Measurements from ENCODE around the gene PLXDC1.
A peak's percentile ranks its signal among the peaks of the same experiment; 100 is the strongest.
"Not testable (repeated sequence)": the region's sequence is repeated elsewhere in the genome, so short reads cannot be mapped to it uniquely, and the experiment has no call there.

Gene PLXDC1

DNA sequence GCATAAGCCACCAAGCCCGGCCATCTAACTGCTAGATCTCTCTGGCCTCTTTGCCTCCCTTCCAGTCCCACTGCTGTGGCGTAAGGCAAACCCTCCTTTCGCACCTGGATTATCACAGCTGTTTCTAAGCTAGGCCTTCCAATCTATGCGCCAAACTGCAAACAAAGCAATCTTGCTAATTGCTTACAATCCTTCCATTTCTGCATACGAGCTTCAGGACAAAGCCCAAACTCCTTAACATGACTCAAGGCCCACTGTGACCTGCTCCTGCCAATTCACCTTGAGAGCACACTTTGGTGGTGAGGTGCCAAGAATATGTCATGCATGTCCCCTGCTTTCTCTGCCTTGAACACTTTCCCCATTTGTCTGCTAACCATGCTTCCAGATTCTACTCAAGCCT lies 20.5 kb upstream of the PLXDC1 start:
- H3K27ac Mint-ChIP-seq = no peak overlapping the region
- TF ChIP-seq, protein P1, sequence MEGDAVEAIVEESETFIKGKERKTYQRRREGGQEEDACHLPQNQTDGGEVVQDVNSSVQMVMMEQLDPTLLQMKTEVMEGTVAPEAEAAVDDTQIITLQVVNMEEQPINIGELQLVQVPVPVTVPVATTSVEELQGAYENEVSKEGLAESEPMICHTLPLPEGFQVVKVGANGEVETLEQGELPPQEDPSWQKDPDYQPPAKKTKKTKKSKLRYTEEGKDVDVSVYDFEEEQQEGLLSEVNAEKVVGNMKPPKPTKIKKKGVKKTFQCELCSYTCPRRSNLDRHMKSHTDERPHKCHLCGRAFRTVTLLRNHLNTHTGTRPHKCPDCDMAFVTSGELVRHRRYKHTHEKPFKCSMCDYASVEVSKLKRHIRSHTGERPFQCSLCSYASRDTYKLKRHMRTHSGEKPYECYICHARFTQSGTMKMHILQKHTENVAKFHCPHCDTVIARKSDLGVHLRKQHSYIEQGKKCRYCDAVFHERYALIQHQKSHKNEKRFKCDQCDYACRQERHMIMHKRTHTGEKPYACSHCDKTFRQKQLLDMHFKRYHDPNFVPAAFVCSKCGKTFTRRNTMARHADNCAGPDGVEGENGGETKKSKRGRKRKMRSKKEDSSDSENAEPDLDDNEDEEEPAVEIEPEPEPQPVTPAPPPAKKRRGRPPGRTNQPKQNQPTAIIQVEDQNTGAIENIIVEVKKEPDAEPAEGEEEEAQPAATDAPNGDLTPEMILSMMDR (IDR thresholded peaks at IDR 0.05; ENCODE audit: unreplicated experiment in 3 of 3) = no peak
- H3K4me1 Mint-ChIP-seq = peaks cover 6% of the 10 kb centered on the region
- peaks cover 9% of the 10 kb centered on the region for H3K36me3 Mint-ChIP-seq (ENCODE audit: low read depth)
- no peak overlapping the region for H3K4me3 Mint-ChIP-seq
- peaks cover 11% of the 10 kb centered on the region for H3K27me3 Mint-ChIP-seq (ENCODE audit: low read depth)
- H3K9me3 Mint-ChIP-seq = no peaks in the 10 kb centered on the region

DNA sequence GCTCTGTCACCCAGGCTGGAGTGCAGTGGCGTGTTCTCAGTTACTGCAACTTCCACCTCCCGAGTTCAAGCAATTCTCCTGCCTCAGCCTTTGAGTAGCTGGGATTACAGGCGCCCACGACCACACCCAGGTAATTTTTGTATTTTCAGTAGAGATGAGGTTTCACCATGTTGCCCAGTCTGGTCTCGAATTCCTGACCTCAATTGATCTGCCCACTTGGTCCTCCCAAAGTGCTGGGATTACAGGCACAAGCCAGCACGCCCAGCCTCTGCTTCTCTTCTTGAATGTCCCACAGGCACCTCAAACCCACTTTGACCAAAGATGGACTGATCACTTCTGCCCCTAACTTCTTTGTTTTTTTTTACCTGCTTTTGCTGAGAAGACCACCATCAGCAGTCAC lies 19.1 kb upstream of the PLXDC1 start:
- H3K4me3 Mint-ChIP-seq = no peak overlapping the region

DNA sequence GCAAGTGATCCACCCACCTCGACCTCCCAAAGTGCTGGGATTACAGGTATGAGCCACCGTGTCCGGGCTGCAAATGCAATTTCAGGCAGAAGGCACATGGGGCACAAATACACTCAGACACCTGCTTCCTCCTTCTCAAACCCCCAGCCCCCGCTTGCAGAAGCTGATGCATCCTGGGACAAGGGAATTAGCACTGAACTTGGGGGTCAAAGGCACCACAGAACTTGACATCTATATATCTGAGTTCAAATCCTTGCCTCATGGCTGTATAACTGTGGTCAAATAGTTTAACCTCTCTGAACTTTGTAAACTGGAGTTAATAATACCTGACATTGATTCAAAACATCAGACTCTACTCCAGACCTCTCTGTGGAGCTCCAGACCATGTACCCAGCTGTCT lies 18.7 kb upstream of the PLXDC1 start:
- H3K4me3 Mint-ChIP-seq = no peak overlapping the region
- H3K9me3 Mint-ChIP-seq = no peaks in the 10 kb centered on the region
- peaks cover 11% of the 10 kb centered on the region for H3K4me1 Mint-ChIP-seq
- H3K27ac Mint-ChIP-seq = no peak overlapping the region
- peaks cover 26% of the 10 kb centered on the region for H3K27me3 Mint-ChIP-seq (ENCODE audit: low read depth)
- TF ChIP-seq, protein P1 (IDR thresholded peaks at IDR 0.05; ENCODE audit: unreplicated experiment in 3 of 3) = no peak
- H3K36me3 Mint-ChIP-seq (ENCODE audit: low read depth) = no peaks in the 10 kb centered on the region

More for the DNA sequence above, 19.1 kb upstream of the PLXDC1 start:
- H3K27me3 Mint-ChIP-seq (ENCODE audit: low read depth) = peaks cover 24% of the 10 kb centered on the region
- H3K9me3 Mint-ChIP-seq = no peaks in the 10 kb centered on the region
- TF ChIP-seq, protein P1 (IDR thresholded peaks at IDR 0.05; ENCODE audit: unreplicated experiment in 3 of 3) = no peak
- peaks cover 10% of the 10 kb centered on the region for H3K4me1 Mint-ChIP-seq
- no peaks in the 10 kb centered on the region for H3K36me3 Mint-ChIP-seq (ENCODE audit: low read depth)
- H3K27ac Mint-ChIP-seq = no peak overlapping the region

DNA sequence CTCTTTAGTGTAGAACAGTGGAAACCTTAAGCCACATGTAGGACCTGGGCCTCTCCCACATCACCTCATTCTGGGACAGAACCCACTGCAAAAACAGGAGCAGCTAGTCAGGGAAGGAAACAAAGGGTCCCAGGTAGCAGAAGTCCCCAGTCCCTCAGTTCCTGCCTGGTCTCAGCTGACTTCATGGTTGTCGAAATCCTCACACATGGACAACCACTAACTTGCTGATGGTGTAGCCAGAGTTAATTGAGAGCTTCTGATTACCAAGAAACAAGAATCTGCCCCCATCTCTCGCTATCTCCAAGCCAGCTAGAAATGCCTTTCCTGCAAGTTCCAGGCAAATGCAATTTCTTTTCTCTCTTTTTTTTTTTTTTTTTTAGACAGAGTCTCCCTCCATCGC lies 18.1 kb upstream of the PLXDC1 start:
- no peaks in the 10 kb centered on the region for H3K9me3 Mint-ChIP-seq
- H3K4me1 Mint-ChIP-seq = peaks cover 17% of the 10 kb centered on the region
- H3K4me3 Mint-ChIP-seq = no peak overlapping the region
- H3K27ac Mint-ChIP-seq = no peak overlapping the region
- H3K36me3 Mint-ChIP-seq (ENCODE audit: low read depth) = no peaks in the 10 kb centered on the region
- H3K27me3 Mint-ChIP-seq (ENCODE audit: low read depth) = peaks cover 32% of the 10 kb centered on the region
- TF ChIP-seq, protein P1 (IDR thresholded peaks at IDR 0.05; ENCODE audit: unreplicated experiment in 3 of 3) = no peak

DNA sequence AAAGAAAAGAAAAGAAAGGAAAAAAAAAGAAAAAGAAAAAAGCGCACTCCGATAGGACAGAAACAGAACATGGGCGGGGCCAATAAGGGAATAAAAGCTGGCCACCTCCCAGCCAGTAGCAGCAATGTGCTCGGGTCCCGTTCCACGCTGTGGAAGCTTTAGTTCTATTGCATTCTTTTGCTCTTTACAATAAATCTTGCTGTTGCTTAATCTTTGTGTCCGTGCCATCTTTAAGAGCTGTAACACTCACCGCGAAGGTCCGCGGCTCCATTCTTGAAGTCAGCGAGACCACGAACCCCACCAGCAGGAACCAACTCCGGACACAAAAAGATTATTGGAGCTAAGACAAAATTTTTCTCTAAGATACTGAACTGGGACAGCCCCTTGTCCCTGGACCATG lies 17.7 kb upstream of the PLXDC1 start:
- Mint-ChIP-seq H3K4me1 (peaks cover 19% of the 10 kb centered on the region), H3K9me3 (no peaks in the 10 kb centered on the region), H3K4me3 (peak overlapping the region in 1 of 3 experiments; percentile 47), H3K36me3 (ENCODE audit: low read depth) (no peaks in the 10 kb centered on the region), H3K27ac (no peak overlapping the region), H3K27me3 (ENCODE audit: low read depth) (peaks cover 34% of the 10 kb centered on the region)
- TF ChIP-seq, protein P1 (IDR thresholded peaks at IDR 0.05; ENCODE audit: unreplicated experiment in 3 of 3) = no peak

DNA sequence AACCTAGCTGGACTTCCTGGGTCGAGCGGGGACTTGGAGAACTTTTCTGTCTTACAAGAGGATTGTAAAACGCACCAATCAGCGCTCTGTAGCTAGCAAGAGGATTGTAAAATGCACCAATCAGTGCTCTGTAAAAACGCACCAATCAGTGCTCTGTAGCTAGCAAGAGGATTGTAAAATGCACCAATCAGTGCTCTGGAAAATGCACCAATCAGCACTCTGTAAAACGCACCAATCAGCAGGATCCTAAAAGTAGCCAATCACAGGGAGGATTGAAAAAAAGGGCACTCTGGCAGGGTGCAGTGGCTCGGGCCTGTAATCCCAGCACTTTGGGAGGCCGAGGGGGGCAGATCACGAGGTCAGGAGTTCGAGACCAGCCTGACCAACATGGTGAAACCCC lies 17.1 kb upstream of the PLXDC1 start:
- Mint-ChIP-seq H3K4me1 (peaks cover 19% of the 10 kb centered on the region), H3K27me3 (ENCODE audit: low read depth) (peaks cover 40% of the 10 kb centered on the region)
- H3K36me3 Mint-ChIP-seq (ENCODE audit: low read depth); H3K27ac Mint-ChIP-seq; H3K4me3 Mint-ChIP-seq; H3K9me3 Mint-ChIP-seq: not testable (repeated sequence)
